ENCODE data around the gene CDH7. TPM values are rescaled to one million over a fixed set of nuclear protein-coding genes. Genes with fewer than 3 reads are reported as not detected.

The CDH7 gene
- total RNA-seq, 1 experiment from 2014 or later = not detected

DNA sequence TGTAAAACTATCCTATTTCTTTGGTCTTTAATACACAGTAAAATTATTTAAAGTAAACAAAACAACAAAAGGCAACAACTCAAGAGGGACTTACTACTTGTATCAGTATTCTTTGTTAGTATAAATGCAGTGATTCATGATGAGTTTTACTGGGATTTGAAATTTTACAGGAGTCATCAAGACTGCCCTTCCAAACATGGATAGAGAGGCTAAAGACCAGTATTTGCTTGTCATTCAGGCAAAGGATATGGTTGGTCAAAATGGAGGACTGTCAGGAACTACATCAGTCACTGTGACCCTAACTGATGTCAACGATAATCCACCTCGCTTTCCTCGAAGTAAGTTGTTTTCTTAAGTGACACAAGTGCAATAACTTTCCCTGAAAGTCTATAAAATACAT is 71.1 kb downstream of the CDH7 start:
- DNase-seq (ENCODE audit: low read depth, low spot score) (no peak), ATAC-seq (no peak)
- Histone ChIP-seq H3K9me3 (ENCODE audit: control insufficient read depth, insufficient read depth, low read depth, low read length) (no peaks in the 10 kb centered on the region), H3K27ac (ENCODE audit: low read length) (no peak overlapping the region), H3K4me1 (ENCODE audit: control insufficient read depth, insufficient read depth, low read length) (no peaks in the 10 kb centered on the region), H3K27me3 (ENCODE audit: control insufficient read depth, insufficient read depth, low read length) (no peaks in the 10 kb centered on the region), H3K36me3 (ENCODE audit: control insufficient read depth, insufficient read depth, low read length) (no peaks in the 10 kb centered on the region), H3K4me3 (ENCODE audit: low read depth in 2 of 2, low read length in 2 of 2) (no peak overlapping the region)
- BruUV-seq (replicated peaks) = no TSS peak
- TF ChIP-seq TCF7L2 (IDR thresholded peaks at IDR 0.05; ENCODE audit: low read depth, low read length) = no peak
- in situ Hi-C loops (cut with HindIII; ENCODE audit: low pct_unique_long_range_greater_than_20kb, low sequenced_read_pairs) (no loop called here), intact Hi-C loops (cut with micrococcal nuclease; ENCODE audit: unreplicated experiment) (no loop called here)
- ChIA-PET CTCF (no interaction called here), POLR2A (no interaction called here)

DNA sequence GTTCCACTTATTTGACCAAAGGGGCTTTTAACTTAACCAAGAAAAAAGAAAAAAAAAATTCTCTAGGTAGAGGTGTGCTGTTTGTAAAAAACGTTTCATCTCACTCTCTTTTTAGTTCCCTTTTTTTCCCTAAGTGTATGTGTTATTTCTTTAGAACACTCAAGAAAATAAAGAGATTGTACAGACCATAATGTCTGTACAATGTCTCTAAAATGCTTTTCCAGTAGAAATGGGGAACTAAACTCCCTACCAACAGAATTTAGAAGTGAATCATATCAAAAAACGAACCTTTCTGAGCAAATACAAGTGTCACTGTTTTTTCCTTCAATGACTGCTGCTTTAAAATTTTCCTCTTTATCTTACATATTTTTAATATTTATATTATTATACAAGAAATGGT is 72.0 kb downstream of the CDH7 start:
- ATAC-seq = no peak
- BruUV-seq (replicated peaks) = no TSS peak
- no peak overlapping the region for H3K4me3 ChIP-seq (ENCODE audit: low read depth in 2 of 2, low read length in 2 of 2)
- no peaks in the 10 kb centered on the region for H3K27me3 ChIP-seq (ENCODE audit: control insufficient read depth, insufficient read depth, low read length)
- DNase-seq (ENCODE audit: low read depth, low spot score) = no peak
- no peak overlapping the region for H3K27ac ChIP-seq (ENCODE audit: low read length)
- in situ Hi-C loops (cut with HindIII; ENCODE audit: low pct_unique_long_range_greater_than_20kb, low sequenced_read_pairs) (no loop called here), intact Hi-C loops (cut with micrococcal nuclease; ENCODE audit: unreplicated experiment) (no loop called here)
- CTCF ChIA-PET = no interaction called here
- H3K9me3 ChIP-seq (ENCODE audit: control insufficient read depth, insufficient read depth, low read depth, low read length) = no peaks in the 10 kb centered on the region
- no peaks in the 10 kb centered on the region for H3K4me1 ChIP-seq (ENCODE audit: control insufficient read depth, insufficient read depth, low read length)
- POLR2A ChIA-PET = no interaction called here
- H3K36me3 ChIP-seq (ENCODE audit: control insufficient read depth, insufficient read depth, low read length) = no peaks in the 10 kb centered on the region
- TF ChIP-seq, protein P1, sequence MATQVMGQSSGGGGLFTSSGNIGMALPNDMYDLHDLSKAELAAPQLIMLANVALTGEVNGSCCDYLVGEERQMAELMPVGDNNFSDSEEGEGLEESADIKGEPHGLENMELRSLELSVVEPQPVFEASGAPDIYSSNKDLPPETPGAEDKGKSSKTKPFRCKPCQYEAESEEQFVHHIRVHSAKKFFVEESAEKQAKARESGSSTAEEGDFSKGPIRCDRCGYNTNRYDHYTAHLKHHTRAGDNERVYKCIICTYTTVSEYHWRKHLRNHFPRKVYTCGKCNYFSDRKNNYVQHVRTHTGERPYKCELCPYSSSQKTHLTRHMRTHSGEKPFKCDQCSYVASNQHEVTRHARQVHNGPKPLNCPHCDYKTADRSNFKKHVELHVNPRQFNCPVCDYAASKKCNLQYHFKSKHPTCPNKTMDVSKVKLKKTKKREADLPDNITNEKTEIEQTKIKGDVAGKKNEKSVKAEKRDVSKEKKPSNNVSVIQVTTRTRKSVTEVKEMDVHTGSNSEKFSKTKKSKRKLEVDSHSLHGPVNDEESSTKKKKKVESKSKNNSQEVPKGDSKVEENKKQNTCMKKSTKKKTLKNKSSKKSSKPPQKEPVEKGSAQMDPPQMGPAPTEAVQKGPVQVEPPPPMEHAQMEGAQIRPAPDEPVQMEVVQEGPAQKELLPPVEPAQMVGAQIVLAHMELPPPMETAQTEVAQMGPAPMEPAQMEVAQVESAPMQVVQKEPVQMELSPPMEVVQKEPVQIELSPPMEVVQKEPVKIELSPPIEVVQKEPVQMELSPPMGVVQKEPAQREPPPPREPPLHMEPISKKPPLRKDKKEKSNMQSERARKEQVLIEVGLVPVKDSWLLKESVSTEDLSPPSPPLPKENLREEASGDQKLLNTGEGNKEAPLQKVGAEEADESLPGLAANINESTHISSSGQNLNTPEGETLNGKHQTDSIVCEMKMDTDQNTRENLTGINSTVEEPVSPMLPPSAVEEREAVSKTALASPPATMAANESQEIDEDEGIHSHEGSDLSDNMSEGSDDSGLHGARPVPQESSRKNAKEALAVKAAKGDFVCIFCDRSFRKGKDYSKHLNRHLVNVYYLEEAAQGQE (IDR thresholded peaks at IDR 0.05; ENCODE audit: insufficient read depth in 1 of 2, low read depth in 2 of 2, low read length in 1 of 2) = no peak
- TF ChIP-seq, protein P2, sequence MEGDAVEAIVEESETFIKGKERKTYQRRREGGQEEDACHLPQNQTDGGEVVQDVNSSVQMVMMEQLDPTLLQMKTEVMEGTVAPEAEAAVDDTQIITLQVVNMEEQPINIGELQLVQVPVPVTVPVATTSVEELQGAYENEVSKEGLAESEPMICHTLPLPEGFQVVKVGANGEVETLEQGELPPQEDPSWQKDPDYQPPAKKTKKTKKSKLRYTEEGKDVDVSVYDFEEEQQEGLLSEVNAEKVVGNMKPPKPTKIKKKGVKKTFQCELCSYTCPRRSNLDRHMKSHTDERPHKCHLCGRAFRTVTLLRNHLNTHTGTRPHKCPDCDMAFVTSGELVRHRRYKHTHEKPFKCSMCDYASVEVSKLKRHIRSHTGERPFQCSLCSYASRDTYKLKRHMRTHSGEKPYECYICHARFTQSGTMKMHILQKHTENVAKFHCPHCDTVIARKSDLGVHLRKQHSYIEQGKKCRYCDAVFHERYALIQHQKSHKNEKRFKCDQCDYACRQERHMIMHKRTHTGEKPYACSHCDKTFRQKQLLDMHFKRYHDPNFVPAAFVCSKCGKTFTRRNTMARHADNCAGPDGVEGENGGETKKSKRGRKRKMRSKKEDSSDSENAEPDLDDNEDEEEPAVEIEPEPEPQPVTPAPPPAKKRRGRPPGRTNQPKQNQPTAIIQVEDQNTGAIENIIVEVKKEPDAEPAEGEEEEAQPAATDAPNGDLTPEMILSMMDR (IDR thresholded peaks at IDR 0.05) = no peak
- TF ChIP-seq POLR2AphosphoS5 (IDR thresholded peaks at IDR 0.05; ENCODE audit: low read depth, low read length) = no peak
- TF ChIP-seq SIN3A (IDR thresholded peaks at IDR 0.05; ENCODE audit: borderline replicate concordance, insufficient read depth, low read depth, low read length) = no peak
- no peak for TF ChIP-seq TCF7L2 (IDR thresholded peaks at IDR 0.05; ENCODE audit: low read depth, low read length)

DNA sequence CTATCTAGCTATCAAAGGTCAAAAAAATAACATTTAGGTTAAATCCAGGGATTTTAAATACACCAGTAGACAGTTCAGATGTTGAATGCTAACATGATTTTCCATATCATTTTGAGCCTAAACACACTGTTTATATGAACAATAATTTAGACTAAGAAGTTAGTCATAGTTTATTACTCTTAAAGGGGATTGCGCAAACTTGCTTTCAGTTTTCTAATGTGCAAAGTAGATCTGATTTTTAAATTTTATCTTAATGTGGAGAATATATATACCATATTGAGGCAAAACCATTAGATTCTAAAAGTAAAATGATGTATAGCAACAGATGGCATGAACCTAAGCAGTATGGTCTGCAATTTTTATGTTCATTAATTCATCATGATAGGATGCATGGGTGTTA is 76.6 kb downstream of the CDH7 start:
- Histone ChIP-seq H3K4me3 (ENCODE audit: low read depth in 2 of 2, low read length in 2 of 2) (no peak overlapping the region), H3K4me1 (ENCODE audit: control insufficient read depth, insufficient read depth, low read length) (no peaks in the 10 kb centered on the region), H3K27ac (ENCODE audit: low read length) (no peak overlapping the region), H3K36me3 (ENCODE audit: control insufficient read depth, insufficient read depth, low read length) (no peaks in the 10 kb centered on the region), H3K27me3 (ENCODE audit: control insufficient read depth, insufficient read depth, low read length) (no peaks in the 10 kb centered on the region), H3K9me3 (ENCODE audit: control insufficient read depth, insufficient read depth, low read depth, low read length) (no peaks in the 10 kb centered on the region)
- ChIA-PET POLR2A (no interaction called here), CTCF (no interaction called here)
- in situ Hi-C loops (cut with HindIII; ENCODE audit: low pct_unique_long_range_greater_than_20kb, low sequenced_read_pairs) = no loop called here
- no peak for ATAC-seq
- DNase-seq (ENCODE audit: low read depth, low spot score) = no peak
- intact Hi-C loops (cut with micrococcal nuclease; ENCODE audit: unreplicated experiment) = no loop called here
- TF ChIP-seq POLR2AphosphoS5 (IDR thresholded peaks at IDR 0.05; ENCODE audit: low read depth, low read length) = no peak
- TF ChIP-seq TCF7L2 (IDR thresholded peaks at IDR 0.05; ENCODE audit: low read depth, low read length) = no peak
- TF ChIP-seq, protein P2 (IDR thresholded peaks at IDR 0.05) = no peak
- no TSS peak for BruUV-seq (replicated peaks)
